EH (cell line): ENCODE results near the gene RPS10.

Experiments
- DNase-seq: peaks from one replicate; pipeline ENCODE4 v3.0.0-alpha.2; 2015; ENCODE audit warnings: low read depth

RPS10 gene

GRCh38 chr6:34425498-34426410 lies at the start of gene RPS10:
TSS of gene RPS10 (minus strand) at chr6:34426069. CDS start at chr6:34425221, 848 bp downstream.
- DNase-seq: peak; percentile 93

GRCh38 chr6:34475238-34475682 lies 49.4 kb upstream of the RPS10 start:
- DNase-seq: peak; percentile 62

- DNase-seq: no peak
Measured at GRCh38 chr6:34474754-34475153, 48.9 kb upstream of the RPS10 start.

- no peak for DNase-seq
Measured at GRCh38 chr6:34473967-34474366, 48.1 kb upstream of the RPS10 start.

- DNase-seq: no peak
Measured at GRCh38 chr6:34472425-34472824, 46.6 kb upstream of the RPS10 start.

- DNase-seq: no peak
Measured at GRCh38 chr6:34469499-34469898, 43.6 kb upstream of the RPS10 start.

GRCh38 chr6:34468378-34468892 lies 42.6 kb upstream of the RPS10 start:
- DNase-seq: no peak

- DNase-seq: no peak
Measured at GRCh38 chr6:34466242-34467185, 40.6 kb upstream of the RPS10 start.

GRCh38 chr6:34465531-34466241 lies 39.8 kb upstream of the RPS10 start, which contains the start of gene PACSIN1:
TSS of gene PACSIN1 (plus strand) at chr6:34466076. CDS start at chr6:34526306, 60,230 bp downstream.
- peak; percentile 19 for DNase-seq

- no peak for DNase-seq
Measured at GRCh38 chr6:34463849-34464248, 38.0 kb upstream of the RPS10 start.

- DNase-seq: no peak
Measured at GRCh38 chr6:34463299-34463698, 37.4 kb upstream of the RPS10 start.

GRCh38 chr6:34462551-34462971 lies 36.7 kb upstream of the RPS10 start:
- peak; percentile 63 for DNase-seq

GRCh38 chr6:34462010-34462409 lies 36.1 kb upstream of the RPS10 start:
- DNase-seq: no peak

- peak; percentile 27 for DNase-seq
Measured at GRCh38 chr6:34460796-34461507, 35.1 kb upstream of the RPS10 start.

- DNase-seq: peak; percentile 22
Measured at GRCh38 chr6:34459899-34460593, 34.2 kb upstream of the RPS10 start.

GRCh38 chr6:34457742-34458735 lies 32.2 kb upstream of the RPS10 start:
- DNase-seq: peak; percentile 17

- DNase-seq: no peak
Measured at GRCh38 chr6:34457382-34457741, 31.5 kb upstream of the RPS10 start.

- DNase-seq: peak; percentile 17
Measured at GRCh38 chr6:34455831-34456230, 30.0 kb upstream of the RPS10 start.

- DNase-seq: no peak
Measured at GRCh38 chr6:34451192-34451591, 25.3 kb upstream of the RPS10 start.
